ENCODE results near the gene CADM1.

Gene CADM1

GRCh38 chr11:115407496-115407895 lies 96.7 kb downstream of the CADM1 start:
- peaks cover 3% of the 10 kb centered on the region for H3K4me1 ChIP-seq (ENCODE audit: control insufficient read depth, insufficient read depth, low read length)
- no peaks in the 10 kb centered on the region for H3K9me3 ChIP-seq (ENCODE audit: control insufficient read depth in 2 of 2, low read length in 2 of 2)
- H3K27ac ChIP-seq (ENCODE audit: low read length): no peak overlapping the region

DNA sequence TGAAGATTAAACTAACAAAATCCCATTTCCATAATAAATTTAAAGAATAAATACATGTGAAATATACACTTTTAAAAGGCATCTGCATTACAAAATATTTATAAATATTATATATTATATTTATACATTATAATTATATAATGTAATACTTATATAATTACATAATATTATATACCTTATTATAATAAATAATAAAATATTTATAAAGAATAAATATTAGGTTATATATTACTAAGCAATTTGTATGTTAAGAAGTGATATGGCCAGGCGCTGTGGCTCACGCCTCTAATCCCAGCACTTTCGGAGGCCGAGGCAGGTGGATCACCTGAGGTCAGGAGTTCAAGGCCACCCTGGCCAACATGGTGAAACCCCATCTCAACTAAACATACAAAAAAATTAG lies 97.8 kb downstream of the CADM1 start:
- Histone ChIP-seq H3K9me3 (ENCODE audit: control insufficient read depth in 2 of 2, low read length in 2 of 2) (no peaks in the 10 kb centered on the region), H3K4me3 (ENCODE audit: low read length in 2 of 2) (no peak overlapping the region), H3K27ac (ENCODE audit: low read length) (no peak overlapping the region), H3K9ac (ENCODE audit: low read length in 2 of 2) (no peak overlapping the region), H3K4me1 (ENCODE audit: control insufficient read depth, insufficient read depth, low read length) (peaks cover 3% of the 10 kb centered on the region), H3K27me3 (ENCODE audit: control insufficient read depth in 1 of 2, insufficient read depth in 2 of 2, low read length in 2 of 2) (no peaks in the 10 kb centered on the region), H3K36me3 (ENCODE audit: control insufficient read depth in 2 of 2, insufficient read depth in 2 of 2, low read length in 2 of 2) (no peaks in the 10 kb centered on the region)

More at GRCh38 chr11:115407496-115407895, 96.7 kb downstream of the CADM1 start:
- no peak overlapping the region for H3K9ac ChIP-seq (ENCODE audit: low read length in 2 of 2)
- H3K4me3 ChIP-seq (ENCODE audit: low read length in 2 of 2): no peak overlapping the region
- H3K27me3 ChIP-seq (ENCODE audit: control insufficient read depth in 1 of 2, insufficient read depth in 2 of 2, low read length in 2 of 2): no peaks in the 10 kb centered on the region
- H3K36me3 ChIP-seq (ENCODE audit: control insufficient read depth in 2 of 2, insufficient read depth in 2 of 2, low read length in 2 of 2): no peaks in the 10 kb centered on the region

- Histone ChIP-seq H3K9ac (ENCODE audit: low read length in 2 of 2) (no peak overlapping the region), H3K27me3 (ENCODE audit: control insufficient read depth in 1 of 2, insufficient read depth in 2 of 2, low read length in 2 of 2) (no peaks in the 10 kb centered on the region), H3K4me3 (ENCODE audit: low read length in 2 of 2) (no peak overlapping the region), H3K36me3 (ENCODE audit: control insufficient read depth in 2 of 2, insufficient read depth in 2 of 2, low read length in 2 of 2) (no peaks in the 10 kb centered on the region), H3K9me3 (ENCODE audit: control insufficient read depth in 2 of 2, low read length in 2 of 2) (no peaks in the 10 kb centered on the region), H3K4me1 (ENCODE audit: control insufficient read depth, insufficient read depth, low read length) (no peaks in the 10 kb centered on the region), H3K27ac (ENCODE audit: low read length) (no peak overlapping the region)
Measured at GRCh38 chr11:115398333-115399080, 105.7 kb downstream of the CADM1 start.

GRCh38 chr11:115396533-115396932 lies 107.7 kb downstream of the CADM1 start:
- Histone ChIP-seq H3K27me3 (ENCODE audit: control insufficient read depth in 1 of 2, insufficient read depth in 2 of 2, low read length in 2 of 2) (no peaks in the 10 kb centered on the region), H3K27ac (ENCODE audit: low read length) (no peak overlapping the region)

DNA sequence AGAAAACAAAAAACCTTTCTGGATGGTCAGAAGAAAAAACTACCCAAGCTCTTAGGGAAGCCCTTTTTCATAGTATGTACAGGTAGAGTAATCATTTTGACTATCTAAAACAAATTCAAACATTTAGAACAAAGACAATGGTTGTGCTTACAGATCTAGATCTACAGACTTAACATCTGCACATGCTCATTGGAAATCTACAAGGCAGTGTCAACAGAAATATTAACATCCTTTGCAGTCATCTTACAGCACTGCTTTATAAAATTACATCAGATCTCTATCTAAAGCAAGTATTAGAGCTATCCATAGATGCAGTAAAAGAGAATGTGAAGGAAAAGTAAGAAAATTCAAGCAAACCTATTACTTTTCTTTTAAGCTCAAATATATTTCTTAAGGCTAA lies 110.3 kb downstream of the CADM1 start:
- Histone ChIP-seq H3K9me3 (ENCODE audit: control insufficient read depth in 2 of 2, low read length in 2 of 2) (no peaks in the 10 kb centered on the region), H3K4me1 (ENCODE audit: control insufficient read depth, insufficient read depth, low read length) (no peaks in the 10 kb centered on the region), H3K27ac (ENCODE audit: low read length) (no peak overlapping the region)

More at GRCh38 chr11:115396533-115396932, 107.7 kb downstream of the CADM1 start:
- no peak overlapping the region for H3K4me3 ChIP-seq (ENCODE audit: low read length in 2 of 2)
- no peaks in the 10 kb centered on the region for H3K36me3 ChIP-seq (ENCODE audit: control insufficient read depth in 2 of 2, insufficient read depth in 2 of 2, low read length in 2 of 2)
- H3K9me3 ChIP-seq (ENCODE audit: control insufficient read depth in 2 of 2, low read length in 2 of 2): no peaks in the 10 kb centered on the region
- no peaks in the 10 kb centered on the region for H3K4me1 ChIP-seq (ENCODE audit: control insufficient read depth, insufficient read depth, low read length)
- no peak overlapping the region for H3K9ac ChIP-seq (ENCODE audit: low read length in 2 of 2)

DNA sequence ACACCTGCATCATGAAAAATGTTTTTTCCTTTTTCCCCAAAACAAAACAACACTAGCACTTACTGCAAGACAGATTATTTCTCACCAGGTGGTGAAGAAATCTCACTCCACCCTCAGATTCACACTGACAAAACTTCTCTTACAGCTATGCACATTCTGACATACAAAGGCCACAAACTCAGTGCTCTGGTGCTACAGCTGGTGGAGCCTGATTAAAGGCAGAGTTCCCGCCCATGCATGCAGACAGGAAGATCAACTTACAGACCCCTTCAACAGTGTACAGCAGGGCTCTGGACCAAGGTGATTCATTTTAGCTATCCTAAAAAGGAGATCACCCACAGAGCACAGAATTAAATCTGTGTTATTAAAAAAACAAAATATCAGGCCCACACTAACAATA lies 112.6 kb downstream of the CADM1 start:
- H3K27ac ChIP-seq (ENCODE audit: low read length): no peak overlapping the region
- H3K9me3 ChIP-seq (ENCODE audit: control insufficient read depth in 2 of 2, low read length in 2 of 2): no peaks in the 10 kb centered on the region
- no peaks in the 10 kb centered on the region for H3K4me1 ChIP-seq (ENCODE audit: control insufficient read depth, insufficient read depth, low read length)
- no peak overlapping the region for H3K9ac ChIP-seq (ENCODE audit: low read length in 2 of 2)
- no peaks in the 10 kb centered on the region for H3K27me3 ChIP-seq (ENCODE audit: control insufficient read depth in 1 of 2, insufficient read depth in 2 of 2, low read length in 2 of 2)
- H3K4me3 ChIP-seq (ENCODE audit: low read length in 2 of 2): no peak overlapping the region
- H3K36me3 ChIP-seq (ENCODE audit: control insufficient read depth in 2 of 2, insufficient read depth in 2 of 2, low read length in 2 of 2): no peaks in the 10 kb centered on the region

More for the DNA sequence above, 110.3 kb downstream of the CADM1 start:
- no peaks in the 10 kb centered on the region for H3K36me3 ChIP-seq (ENCODE audit: control insufficient read depth in 2 of 2, insufficient read depth in 2 of 2, low read length in 2 of 2)
- no peak overlapping the region for H3K9ac ChIP-seq (ENCODE audit: low read length in 2 of 2)
- H3K4me3 ChIP-seq (ENCODE audit: low read length in 2 of 2): no peak overlapping the region
- H3K27me3 ChIP-seq (ENCODE audit: control insufficient read depth in 1 of 2, insufficient read depth in 2 of 2, low read length in 2 of 2): no peaks in the 10 kb centered on the region

GRCh38 chr11:115391160-115391559 lies 113.1 kb downstream of the CADM1 start:
- Histone ChIP-seq H3K4me3 (ENCODE audit: low read length in 2 of 2) (no peak overlapping the region), H3K9ac (ENCODE audit: low read length in 2 of 2) (no peak overlapping the region), H3K36me3 (ENCODE audit: control insufficient read depth in 2 of 2, insufficient read depth in 2 of 2, low read length in 2 of 2) (no peaks in the 10 kb centered on the region), H3K9me3 (ENCODE audit: control insufficient read depth in 2 of 2, low read length in 2 of 2) (no peaks in the 10 kb centered on the region), H3K27ac (ENCODE audit: low read length) (no peak overlapping the region), H3K27me3 (ENCODE audit: control insufficient read depth in 1 of 2, insufficient read depth in 2 of 2, low read length in 2 of 2) (no peaks in the 10 kb centered on the region), H3K4me1 (ENCODE audit: control insufficient read depth, insufficient read depth, low read length) (no peaks in the 10 kb centered on the region)

DNA sequence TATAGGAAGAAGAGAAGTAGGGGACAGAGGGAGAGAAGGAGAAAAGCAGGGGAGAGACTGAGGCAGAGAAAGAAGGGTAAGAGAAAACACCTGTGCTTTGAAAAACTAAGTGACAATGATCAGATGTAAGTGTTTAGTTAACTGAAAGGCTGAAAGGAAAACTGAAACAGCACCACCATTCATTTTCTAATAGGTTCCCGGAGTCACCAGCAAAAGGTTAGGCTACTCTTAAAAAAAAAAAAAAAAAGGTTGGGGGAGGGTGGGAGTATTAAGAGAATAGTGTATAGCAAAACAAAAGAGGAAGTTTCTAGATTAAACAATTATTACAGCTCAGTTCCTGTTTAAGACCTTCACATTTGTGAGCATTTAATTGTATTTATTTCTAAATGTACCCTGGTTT lies 113.8 kb downstream of the CADM1 start:
- Histone ChIP-seq H3K4me1 (ENCODE audit: control insufficient read depth, insufficient read depth, low read length) (no peaks in the 10 kb centered on the region), H3K36me3 (ENCODE audit: control insufficient read depth in 2 of 2, insufficient read depth in 2 of 2, low read length in 2 of 2) (no peaks in the 10 kb centered on the region), H3K27me3 (ENCODE audit: control insufficient read depth in 1 of 2, insufficient read depth in 2 of 2, low read length in 2 of 2) (no peaks in the 10 kb centered on the region), H3K27ac (ENCODE audit: low read length) (no peak overlapping the region), H3K4me3 (ENCODE audit: low read length in 2 of 2) (no peak overlapping the region), H3K9ac (ENCODE audit: low read length in 2 of 2) (no peak overlapping the region), H3K9me3 (ENCODE audit: control insufficient read depth in 2 of 2, low read length in 2 of 2) (no peaks in the 10 kb centered on the region)

DNA sequence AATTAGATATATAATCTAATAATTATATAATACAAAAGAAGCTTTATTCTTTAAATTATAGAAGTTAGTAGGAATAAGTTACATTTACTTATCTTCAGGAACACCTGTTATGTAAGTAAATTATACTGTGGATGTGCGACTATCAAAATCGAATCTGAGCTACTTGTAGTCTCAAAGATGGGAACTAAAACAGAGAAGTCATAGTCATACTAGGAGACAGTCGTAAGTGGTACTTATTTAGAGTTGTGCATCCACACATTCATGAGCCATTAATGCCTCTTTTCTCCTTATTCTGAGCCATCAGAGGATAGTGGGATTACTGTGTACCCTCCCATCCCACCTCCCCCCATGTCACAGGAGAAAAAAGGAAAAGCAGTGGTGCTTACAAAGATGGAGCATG lies 114.4 kb downstream of the CADM1 start:
- no peaks in the 10 kb centered on the region for H3K27me3 ChIP-seq (ENCODE audit: control insufficient read depth in 1 of 2, insufficient read depth in 2 of 2, low read length in 2 of 2)
- H3K9ac ChIP-seq (ENCODE audit: low read length in 2 of 2): no peak overlapping the region
- no peaks in the 10 kb centered on the region for H3K4me1 ChIP-seq (ENCODE audit: control insufficient read depth, insufficient read depth, low read length)
- no peak overlapping the region for H3K27ac ChIP-seq (ENCODE audit: low read length)
- no peak overlapping the region for H3K4me3 ChIP-seq (ENCODE audit: low read length in 2 of 2)
- H3K36me3 ChIP-seq (ENCODE audit: control insufficient read depth in 2 of 2, insufficient read depth in 2 of 2, low read length in 2 of 2): no peaks in the 10 kb centered on the region
- H3K9me3 ChIP-seq (ENCODE audit: control insufficient read depth in 2 of 2, low read length in 2 of 2): no peaks in the 10 kb centered on the region

DNA sequence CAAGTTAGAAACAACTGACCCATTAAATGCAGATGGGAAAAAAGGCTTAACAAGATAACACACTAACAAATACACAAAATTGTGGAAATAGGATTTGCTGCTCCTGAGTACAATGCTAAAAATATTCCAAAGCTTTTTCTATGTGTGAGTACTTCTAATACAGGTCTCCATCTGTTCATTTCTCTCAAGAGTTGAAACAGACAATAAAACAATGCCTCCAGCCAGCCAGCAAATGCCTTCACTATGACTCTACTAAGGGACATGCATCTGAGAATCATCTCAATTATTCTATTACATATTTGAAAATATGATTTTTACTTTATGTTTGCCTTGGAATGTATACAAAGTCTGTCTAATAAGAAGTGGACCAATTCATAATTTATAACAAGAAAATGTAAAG lies 119.0 kb downstream of the CADM1 start:
- no peaks in the 10 kb centered on the region for H3K4me1 ChIP-seq (ENCODE audit: control insufficient read depth, insufficient read depth, low read length)

DNA sequence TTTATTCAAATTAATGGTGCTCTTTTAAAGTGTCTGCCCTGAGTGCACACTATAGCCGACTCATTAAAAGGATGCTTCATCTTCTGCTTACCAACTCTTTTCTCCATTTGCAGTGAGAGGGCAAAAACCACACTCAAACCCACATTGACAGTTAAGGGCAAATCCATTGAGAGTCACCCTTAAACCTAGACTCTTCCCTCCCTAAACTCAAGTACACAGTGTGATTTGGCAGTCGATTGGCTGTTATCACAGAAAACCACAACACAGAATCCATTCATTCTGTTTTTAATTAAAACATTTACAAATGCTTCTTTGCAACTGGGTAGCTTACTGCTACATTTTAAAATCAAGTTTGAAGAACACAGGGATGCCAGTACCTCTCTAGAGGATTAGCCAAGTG lies 120.0 kb downstream of the CADM1 start:
- Histone ChIP-seq H3K4me3 (ENCODE audit: low read length in 2 of 2) (no peak overlapping the region), H3K9me3 (ENCODE audit: control insufficient read depth in 2 of 2, low read length in 2 of 2) (no peaks in the 10 kb centered on the region), H3K4me1 (ENCODE audit: control insufficient read depth, insufficient read depth, low read length) (no peaks in the 10 kb centered on the region), H3K36me3 (ENCODE audit: control insufficient read depth in 2 of 2, insufficient read depth in 2 of 2, low read length in 2 of 2) (no peaks in the 10 kb centered on the region), H3K9ac (ENCODE audit: low read length in 2 of 2) (no peak overlapping the region), H3K27ac (ENCODE audit: low read length) (no peak overlapping the region), H3K27me3 (ENCODE audit: control insufficient read depth in 1 of 2, insufficient read depth in 2 of 2, low read length in 2 of 2) (no peaks in the 10 kb centered on the region)

More for the DNA sequence above, 119.0 kb downstream of the CADM1 start:
- Histone ChIP-seq H3K36me3 (ENCODE audit: control insufficient read depth in 2 of 2, insufficient read depth in 2 of 2, low read length in 2 of 2) (no peaks in the 10 kb centered on the region), H3K4me3 (ENCODE audit: low read length in 2 of 2) (no peak overlapping the region), H3K9ac (ENCODE audit: low read length in 2 of 2) (no peak overlapping the region), H3K9me3 (ENCODE audit: control insufficient read depth in 2 of 2, low read length in 2 of 2) (no peaks in the 10 kb centered on the region), H3K27ac (ENCODE audit: low read length) (no peak overlapping the region), H3K27me3 (ENCODE audit: control insufficient read depth in 1 of 2, insufficient read depth in 2 of 2, low read length in 2 of 2) (no peaks in the 10 kb centered on the region)
